K562 (cell line): ENCODE results near the gene UBXN4. TPM values are rescaled to one million over a fixed set of nuclear protein-coding genes. Genes with fewer than 3 reads are reported as not detected.

Source experiments
- ATAC-seq: fragments of 200-7000 bp; cut with Tn5 transposase; 3 replicates; pipeline ENCODE4 v1.9.1; 2020; ENCODE audit warnings: moderate library complexity
- BruUV-seq: library from RNA; stranded (reverse); fragments of 400-500 nt; replicated peaks from 2 replicates; lab custom pipeline; 2021; lab: Mats Ljungman, UMichigan
- CTCF ChIA-PET: fragments of 300-600 bp; formaldehyde crosslinking; extraction: SDS; loops from one replicate; lab custom pipeline; 2021; ENCODE audit warnings: low intra/inter-chr PET ratio; lab: Yijun Ruan, JAX
- POLR2A ChIA-PET: fragments of 300-600, 350-650 bp; sonication (Branson Sonifier 250); formaldehyde crosslinking; extraction: SDS; loops from one replicate; lab custom pipeline; 2021; ENCODE audit warnings: antibody characterized with exemption, inconsistent platforms; lab: Yijun Ruan, JAX
- DNase-seq, 4 experiments: peaks; one replicate each; pipeline versions ENCODE4 v3.0.0 to v3.0.0-alpha.2; 2011 to 2018; ENCODE audit warnings: low spot score in 3 of 4, mixed read lengths in 3 of 4; ENCODE audit errors: extremely low read depth in 1 of 4
- FAIRE-seq: peaks from 2 replicates; lab custom pipeline; 2011; peaks lifted over from hg19 to GRCh38; lab: Jason Lieb, UNC
- H2AFZ ChIP-seq: 2 replicates; pipeline ENCODE4 v1.6.0; 2011; ENCODE audit warnings: low read depth, low read length, control low read depth, inconsistent platforms
- H3K27ac ChIP-seq: fragments of 200-600 bp; 3 replicates; pipeline ENCODE4 v1.8.0; 2011; ENCODE audit warnings: low read depth, mild to moderate bottlenecking, control low read depth, inconsistent platforms, low read length, moderate library complexity, mixed read lengths; ENCODE audit errors: extremely low read depth
- H3K27me3 ChIP-seq, 2 experiments: fragments of 300-600 bp in 1 of 2; 2 replicates in 1 of 2; 3 replicates in 1 of 2; pipeline versions ENCODE4 v1.6.0 to v1.8.0; 2011; ENCODE audit warnings: inconsistent platforms in 2 of 2, low read length in 2 of 2, mild to moderate bottlenecking in 1 of 2, mixed read lengths in 1 of 2, moderate library complexity in 1 of 2; ENCODE audit not compliant: control insufficient read depth in 2 of 2, insufficient read depth in 2 of 2
- H3K36me3 ChIP-seq: fragments of 300-600 bp; 3 replicates; pipeline ENCODE4 v1.8.0; 2011; ENCODE audit warnings: mild to moderate bottlenecking, low read length, inconsistent platforms; ENCODE audit not compliant: control insufficient read depth, insufficient read depth
- H3K4me1 ChIP-seq, 2 experiments: fragments of 200-600 bp in 1 of 2; replicated peaks in 1 of 2; 2 replicates in 1 of 2; 3 replicates in 1 of 2; pipeline versions ENCODE4 v1.5.1 to v1.8.0; 2011; ENCODE audit warnings: inconsistent platforms in 2 of 2, low read length in 2 of 2, mild to moderate bottlenecking in 1 of 2, mixed read lengths in 1 of 2, moderate library complexity in 1 of 2; ENCODE audit not compliant: control insufficient read depth in 2 of 2, insufficient read depth in 2 of 2
- H3K4me2 ChIP-seq: 2 replicates; pipeline ENCODE4 v1.6.1; 2011; ENCODE audit warnings: low read length, control low read depth, inconsistent platforms, mixed read lengths; ENCODE audit not compliant: insufficient read depth
- H3K4me3 ChIP-seq: fragments of 200-600 bp; sonication (generic), shearing (Covaris generic); 2 replicates; pipeline ENCODE4 v1.5.1; 2016; ENCODE audit warnings: control low read depth, inconsistent platforms
- H3K79me2 ChIP-seq: fragments of 200-600 bp; 3 replicates; pipeline ENCODE4 v1.8.0; 2011; ENCODE audit warnings: low read length, inconsistent platforms; ENCODE audit not compliant: control insufficient read depth, insufficient read depth
- H3K9ac ChIP-seq, 2 experiments: 2 replicates each; pipeline versions ENCODE4 v1.6.0 to v1.6.1; 2011; ENCODE audit warnings: low read depth in 2 of 2, low read length in 2 of 2, control low read depth in 1 of 2, inconsistent platforms in 1 of 2, mild to moderate bottlenecking in 1 of 2, mixed read lengths in 1 of 2; ENCODE audit not compliant: insufficient read depth in 1 of 2
- H3K9me1 ChIP-seq: one replicate; pipeline ENCODE4 v1.6.0; 2011; ENCODE audit warnings: inconsistent platforms, mild to moderate bottlenecking, low read length, moderate library complexity; ENCODE audit not compliant: control insufficient read depth, insufficient read depth
- H3K9me3 ChIP-seq: replicated peaks from 2 replicates; pipeline ENCODE4 v1.5.1; 2011; ENCODE audit warnings: low read depth, low read length, inconsistent platforms; ENCODE audit not compliant: control insufficient read depth, insufficient read depth
- H4K20me1 ChIP-seq: replicated peaks from 2 replicates; pipeline ENCODE4 v1.6.1; 2011; ENCODE audit warnings: low read length, inconsistent platforms, mixed read lengths; ENCODE audit not compliant: control insufficient read depth, insufficient read depth
- BRD4 ChIP-seq: fragments of 200-600 bp; sonication (generic); IDR thresholded peaks from 2 replicates; pipeline ENCODE4 v1.6.1; 2017; ENCODE audit warnings: inconsistent platforms
- GTF2F1 ChIP-seq: IDR thresholded peaks from 2 replicates; pipeline ENCODE4 v1.6.1; 2011; ENCODE audit warnings: low read depth, low read length, improper control_type of control experiment
- IRF2 ChIP-seq: sonication (generic); formaldehyde crosslinking; IDR thresholded peaks from 2 replicates; pipeline ENCODE4 v1.8.1; 2022; ENCODE audit warnings: mild to moderate bottlenecking, missing genetic modification reagents
- JUND ChIP-seq, 2 experiments: IDR thresholded peaks; 2 replicates in 1 of 2; 3 replicates in 1 of 2; pipeline ENCODE4 v1.6.1; 2011; ENCODE audit warnings: borderline replicate concordance in 2 of 2, low read depth in 2 of 2, low read length in 2 of 2, improper control_type of control experiment in 1 of 2, missing biosample characterization in 1 of 2, missing genetic modification characterization in 1 of 2, missing genetic modification reagents in 1 of 2
- MCM5 ChIP-seq: fragments of 450-650 bp; IDR thresholded peaks from 2 replicates; pipeline ENCODE4 v1.6.1; 2016; ENCODE audit warnings: low read depth
- NFIC ChIP-seq: fragments of 450-650 bp; IDR thresholded peaks from 2 replicates; pipeline ENCODE4 v1.6.1; 2017; ENCODE audit warnings: mild to moderate bottlenecking, inconsistent platforms
- SPI1 ChIP-seq: IDR thresholded peaks from 2 replicates; pipeline ENCODE4 v1.6.1; 2011; ENCODE audit warnings: low read depth, low read length, control low read depth, borderline replicate concordance
- ZNF347 ChIP-seq: fragments of 450-650 bp; formaldehyde crosslinking; IDR thresholded peaks from 2 replicates; pipeline ENCODE4 v1.4.0; 2020; ENCODE audit warnings: low read depth, mild to moderate bottlenecking, moderate library complexity
- WGBS: fragments of 100-300 bp; shearing (Covaris generic); methylation state at CpG from one replicate; pipeline ENCODE4 v1.1.6; 2016; ENCODE audit warnings: low coverage, mixed read lengths; ENCODE audit not compliant: insufficient coverage; ENCODE audit errors: missing lambda C conversion rate; 5-methylcytosine and 5-hydroxymethylcytosine counted together
- in situ Hi-C: fragments of 300-500 bp; cut with MboI; formaldehyde crosslinking; loops from 4 replicates; pipeline ENCODE4 v1.15.0; 2018; ENCODE audit warnings: inconsistent platforms, mixed read lengths
- intact Hi-C: fragments of 100-400 bp; cut with micrococcal nuclease; formaldehyde crosslinking; loops from 2 replicates; pipeline ENCODE4 v1.14.2; 2022
- polyA plus RNA-seq, 8 experiments: library from polyadenylated mRNA; depleted of rRNA in 4 of 8; stranded (reverse) in 5 of 8; unstranded in 3 of 8; fragments of >200 nt; fragmentation: Nextera tagmentation in 2 of 8; fragmentation: Illumina TruSeq in 1 of 8; extraction: Ambion mirVana in 2 of 8; extraction: Trizol in 1 of 8; gene quantifications; 2 replicates each; pipeline versions ENCODE4 v1.2.1 to v1.2.3, GENCODE V29; 2011 to 2014; ENCODE audit warnings: inconsistent platforms in 1 of 8, missing spikeins in 1 of 8
- total RNA-seq, 7 experiments: library from RNA; depleted of rRNA in 6 of 7; stranded (reverse); fragments of >200 nt in 6 of 7; fragmentation: Illumina TruSeq in 2 of 7; extraction: Trizol in 2 of 7; gene quantifications; 2 replicates each; pipeline versions ENCODE4 v1.2.1 to v1.2.3, GENCODE V29; 2011 to 2021; ENCODE audit warnings: low replicate concordance in 1 of 7
- TF ChIP-seq, protein P1 (sequence below), 3 experiments: IDR thresholded peaks in 2 of 3; conservative IDR thresholded peaks in 1 of 3; 2 replicates each; pipeline ENCODE4 v1.5.1; 2011 to 2012; ENCODE audit warnings: low read length in 3 of 3, mild to moderate bottlenecking in 3 of 3, control low read depth in 2 of 3, improper control_type of control experiment in 1 of 3, inconsistent platforms in 1 of 3, low read depth in 1 of 3, mixed read lengths in 1 of 3, moderate library complexity in 1 of 3; ENCODE audit not compliant: insufficient read depth in 2 of 3
- TF ChIP-seq, protein P2 (sequence below): fragments of 200-400 bp; formaldehyde crosslinking; IDR thresholded peaks from 2 replicates; pipeline ENCODE4 v1.6.1; 2017; ENCODE audit warnings: mild to moderate bottlenecking, low read depth, low read length, moderate library complexity

Gene UBXN4
- total and polyA plus RNA-seq, 9 of the 15 experiments (the other 6 are each of a cell fraction or from before 2014, with no cell fraction given), result 30.4 to 127 (median 55.3) TPM

DNA sequence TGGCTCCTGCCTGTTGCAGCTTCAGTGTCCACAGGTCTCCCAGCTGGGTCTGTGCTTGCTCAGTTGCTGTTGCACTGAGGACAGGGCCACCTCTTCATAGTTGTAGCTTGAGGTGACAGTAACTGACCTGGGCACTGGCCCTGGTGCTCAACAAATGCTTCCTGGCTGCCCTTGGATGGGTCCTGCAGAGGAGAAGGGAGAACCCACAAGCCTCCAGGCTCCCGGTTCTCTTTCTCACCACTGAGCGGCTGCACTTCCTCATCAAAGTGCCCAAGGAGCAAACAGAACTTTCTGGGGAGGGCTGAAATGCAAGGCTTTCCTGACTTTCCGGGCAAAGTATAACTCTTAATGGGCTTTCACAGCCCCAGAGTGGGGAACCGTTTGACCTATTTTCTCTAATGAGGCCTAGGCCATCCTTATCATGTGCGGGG is 56.6 kb downstream of the UBXN4 start:
- ChIA-PET CTCF (interaction anchor here (1.7 kb wide), 1 partner anchor 809 kb away, joined by 4 read pairs; no protein-coding TSS in a partner anchor), POLR2A (interaction anchor here (1.1 to 1.3 kb wide), 2 partner anchors 14 to 77 kb away, joined by 3 to 4 read pairs; no protein-coding TSS in a partner anchor)
- TF ChIP-seq ZNF347 (CRISPR knock-in tag), result no peak
- 0 out of 2 replicates have a peak, but pooled peaks have one; percentile 19 for TF ChIP-seq SPI1
- 19% methylated on average over 4 of the region's 5 CpGs for WGBS
- H3K9ac ChIP-seq, result no peak overlapping the region
- no peaks in the 10 kb centered on the region for H3K9me1 ChIP-seq
- H3K4me3 ChIP-seq, result no peak overlapping the region
- in situ Hi-C loops (loop anchor here (10.0 kb wide), 1 partner anchor 803 kb away; no protein-coding TSS in a partner anchor), intact Hi-C loops (loop anchor here (5.0 kb wide), 1 partner anchor 326 kb away; no protein-coding TSS in a partner anchor)
- peaks cover 6% of the 10 kb centered on the region for H3K9me3 ChIP-seq
- H3K36me3 ChIP-seq, result no peaks in the 10 kb centered on the region
- H3K4me1 ChIP-seq, result no peaks in the 10 kb centered on the region; a peak in 2 of 5 replicates
- no peak for FAIRE-seq
- peak; percentile 16 for ATAC-seq
- no peaks in the 10 kb centered on the region for H3K79me2 ChIP-seq
- H3K27me3 ChIP-seq, result no peaks in the 10 kb centered on the region
- no peaks in the 10 kb centered on the region for H4K20me1 ChIP-seq
- H3K27ac ChIP-seq, result no peak overlapping the region
- no peak overlapping the region for H3K4me2 ChIP-seq
- BruUV-seq, result no TSS peak
- no peak for DNase-seq
- no peak overlapping the region; the same call in 1 of the 2 replicates for H2AFZ ChIP-seq

DNA sequence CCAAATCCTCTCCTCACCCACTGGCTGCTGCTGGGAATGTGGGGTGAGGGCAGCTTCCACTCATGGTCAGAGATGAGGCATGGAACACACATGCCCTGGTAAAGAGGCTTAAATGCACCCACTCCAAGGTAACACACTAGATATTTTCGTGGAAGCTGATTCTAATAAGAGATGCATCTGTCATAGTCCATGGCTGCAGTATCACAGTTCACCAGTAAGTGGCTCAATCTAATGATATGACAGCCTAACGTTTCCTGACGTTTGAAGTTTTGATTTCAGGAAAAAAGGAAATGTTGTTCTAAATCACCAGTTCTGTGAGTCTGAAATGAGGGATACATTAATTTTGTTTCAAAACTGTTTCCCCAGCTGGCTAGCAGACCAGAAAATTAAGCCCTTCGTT is 57.1 kb downstream of the UBXN4 start:
- 8% methylated on average over 4 of the region's 4 CpGs for WGBS
- no peaks in the 10 kb centered on the region for H4K20me1 ChIP-seq
- H3K9me3 ChIP-seq, result peaks cover 6% of the 10 kb centered on the region
- no TSS peak for BruUV-seq
- no peak overlapping the region for H3K27ac ChIP-seq
- CTCF ChIA-PET, result interaction anchor here (1.7 kb wide), 1 partner anchor 809 kb away, joined by 4 read pairs; no protein-coding TSS in a partner anchor
- H3K4me2 ChIP-seq, result no peak overlapping the region
- in situ Hi-C loops, result loop anchor here (10.0 kb wide), 1 partner anchor 804 kb away; no protein-coding TSS in a partner anchor
- peak; percentile 35 for ATAC-seq
- H3K9ac ChIP-seq, result no peak overlapping the region
- H3K27me3 ChIP-seq, result peaks cover 0 to 2% of the 10 kb centered on the region in 2 experiments; a peak in 1 of 5 replicates
- no peaks in the 10 kb centered on the region for H3K9me1 ChIP-seq
- TF ChIP-seq JUND (IDR thresholded peaks at IDR 0.05; ENCODE audit: borderline replicate concordance, low read depth, low read length) (no peak), JUND (tag; IDR thresholded peaks at IDR 0.05; ENCODE audit: borderline replicate concordance, low read depth, low read length) (no peak), GTF2F1 (no peak), IRF2 (CRISPR knock-in tag) (no peak), MCM5 (no peak), BRD4 (no peak), NFIC (no peak)
- TF ChIP-seq, protein P1, sequence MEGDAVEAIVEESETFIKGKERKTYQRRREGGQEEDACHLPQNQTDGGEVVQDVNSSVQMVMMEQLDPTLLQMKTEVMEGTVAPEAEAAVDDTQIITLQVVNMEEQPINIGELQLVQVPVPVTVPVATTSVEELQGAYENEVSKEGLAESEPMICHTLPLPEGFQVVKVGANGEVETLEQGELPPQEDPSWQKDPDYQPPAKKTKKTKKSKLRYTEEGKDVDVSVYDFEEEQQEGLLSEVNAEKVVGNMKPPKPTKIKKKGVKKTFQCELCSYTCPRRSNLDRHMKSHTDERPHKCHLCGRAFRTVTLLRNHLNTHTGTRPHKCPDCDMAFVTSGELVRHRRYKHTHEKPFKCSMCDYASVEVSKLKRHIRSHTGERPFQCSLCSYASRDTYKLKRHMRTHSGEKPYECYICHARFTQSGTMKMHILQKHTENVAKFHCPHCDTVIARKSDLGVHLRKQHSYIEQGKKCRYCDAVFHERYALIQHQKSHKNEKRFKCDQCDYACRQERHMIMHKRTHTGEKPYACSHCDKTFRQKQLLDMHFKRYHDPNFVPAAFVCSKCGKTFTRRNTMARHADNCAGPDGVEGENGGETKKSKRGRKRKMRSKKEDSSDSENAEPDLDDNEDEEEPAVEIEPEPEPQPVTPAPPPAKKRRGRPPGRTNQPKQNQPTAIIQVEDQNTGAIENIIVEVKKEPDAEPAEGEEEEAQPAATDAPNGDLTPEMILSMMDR (IDR thresholded peaks at IDR 0.05 in 2 of 3, conservative IDR thresholded peaks at IDR 0.05 in 1 of 3; ENCODE audit: insufficient read depth in 2 of 3, low read depth in 1 of 3, low read length in 3 of 3), result peak in 1 of 3 experiments; percentile 10; a peak in 1 of 6 replicates
- TF ChIP-seq, protein P2, sequence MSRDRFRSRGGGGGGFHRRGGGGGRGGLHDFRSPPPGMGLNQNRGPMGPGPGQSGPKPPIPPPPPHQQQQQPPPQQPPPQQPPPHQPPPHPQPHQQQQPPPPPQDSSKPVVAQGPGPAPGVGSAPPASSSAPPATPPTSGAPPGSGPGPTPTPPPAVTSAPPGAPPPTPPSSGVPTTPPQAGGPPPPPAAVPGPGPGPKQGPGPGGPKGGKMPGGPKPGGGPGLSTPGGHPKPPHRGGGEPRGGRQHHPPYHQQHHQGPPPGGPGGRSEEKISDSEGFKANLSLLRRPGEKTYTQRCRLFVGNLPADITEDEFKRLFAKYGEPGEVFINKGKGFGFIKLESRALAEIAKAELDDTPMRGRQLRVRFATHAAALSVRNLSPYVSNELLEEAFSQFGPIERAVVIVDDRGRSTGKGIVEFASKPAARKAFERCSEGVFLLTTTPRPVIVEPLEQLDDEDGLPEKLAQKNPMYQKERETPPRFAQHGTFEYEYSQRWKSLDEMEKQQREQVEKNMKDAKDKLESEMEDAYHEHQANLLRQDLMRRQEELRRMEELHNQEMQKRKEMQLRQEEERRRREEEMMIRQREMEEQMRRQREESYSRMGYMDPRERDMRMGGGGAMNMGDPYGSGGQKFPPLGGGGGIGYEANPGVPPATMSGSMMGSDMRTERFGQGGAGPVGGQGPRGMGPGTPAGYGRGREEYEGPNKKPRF, result no peak
- TF ChIP-seq, all 486 proteins: peak for 1
- Histone ChIP-seq H2AFZ (peak overlapping the region; percentile 2; the same call in 1 of the 2 replicates), H3K36me3 (no peaks in the 10 kb centered on the region), H3K4me3 (no peak overlapping the region), H3K79me2 (no peaks in the 10 kb centered on the region), H3K4me1 (peaks cover 0 to 3% of the 10 kb centered on the region in 2 experiments; a peak in 2 of 5 replicates)
- peak; percentile 67 for FAIRE-seq
- POLR2A ChIA-PET, result interaction anchor here (1.1 to 1.3 kb wide), 2 partner anchors 14 to 77 kb away, joined by 3 to 4 read pairs; no protein-coding TSS in a partner anchor
- intact Hi-C loops, result loop anchor here (5.0 kb wide), 1 partner anchor 326 kb away; no protein-coding TSS in a partner anchor
- DNase-seq, result no peak
